ENCODE data around the gene PSME1. TPM values are rescaled to one million over a fixed set of nuclear protein-coding genes. Genes with fewer than 3 reads are reported as not detected.

The PSME1 gene
- total and polyA plus RNA-seq, 10 of the 15 experiments (the other 5 are each of a cell fraction or from before 2014, with no cell fraction given), result 250 to 1,378 (median 412) TPM

- TF ChIP-seq FOXK2 (IDR thresholded peaks at IDR 0.05) (peak; percentile 52; the same call in 1 of the 2 replicates), MEF2B (IDR thresholded peaks at IDR 0.05; ENCODE audit: partially characterized antibody, poor library complexity, severe bottlenecking) (no peak), TARDBP (IDR thresholded peaks at IDR 0.05; ENCODE audit: borderline replicate concordance) (peak; percentile 30; the same call in 1 of the 2 replicates), PML (IDR thresholded peaks at IDR 0.05; ENCODE audit: low read length) (peak; percentile 80; the same call in 1 of the 2 replicates), HCFC1 (IDR thresholded peaks at IDR 0.05; ENCODE audit: low read length) (peak; percentile 16), PKNOX1 (IDR thresholded peaks at IDR 0.05) (peak; percentile 93), RELB (IDR thresholded peaks at IDR 0.05; ENCODE audit: low read depth) (peak; percentile 98), RB1 (IDR thresholded peaks at IDR 0.05; ENCODE audit: borderline replicate concordance) (peak; percentile 48; the same call in 1 of the 2 replicates), CHD4 (IDR thresholded peaks at IDR 0.05) (no peak), BCL3 (IDR thresholded peaks at IDR 0.05; ENCODE audit: borderline replicate concordance, insufficient read depth, low read depth, low read length, poor library complexity, severe bottlenecking) (no peak), E4F1 (IDR thresholded peaks at IDR 0.05; ENCODE audit: borderline replicate concordance, partially characterized antibody) (peak; percentile 89), NBN (IDR thresholded peaks at IDR 0.05) (peak; percentile 55; the same call in 1 of the 2 replicates), PBX3 (IDR thresholded peaks at IDR 0.05; ENCODE audit: insufficient replicate concordance, low read depth, low read length) (peak; percentile 72), POLR2AphosphoS2 (IDR thresholded peaks at IDR 0.05; ENCODE audit: low read depth, low read length) (peak; percentile 74), CREM (IDR thresholded peaks at IDR 0.05; ENCODE audit: low read depth) (peak; percentile 47)
Measured at GRCh38 chr14:24141097-24141880, 5.3 kb downstream of the PSME1 start, which contains the start of gene EMC9 (continued).
